Upper lobe of left lung (tissue), 4 donors: ENCODE measurements around the gene RBPJL.

Experiments
- EP300 ChIP-seq, 4 donors: sonication (generic); formaldehyde crosslinking; IDR thresholded peaks; one replicate each; pipeline ENCODE4 v1.5.1; 2017; ENCODE audit warnings: antibody characterized with exemption in 4 of 4, control low read depth in 2 of 4
- POLR2A ChIP-seq, 4 donors: fragments of 450-650 bp; IDR thresholded peaks; one replicate each; pipeline ENCODE4 v1.5.1; 2016 to 2017; ENCODE audit warnings: antibody characterized with exemption in 4 of 4, mild to moderate bottlenecking in 2 of 4
- TF ChIP-seq, protein P1 (sequence below), 6 experiments: fragments of 450-650 bp in 4 of 6; fragments of 200-600 bp in 2 of 6; sonication (generic) in 2 of 6; IDR thresholded peaks; one replicate each; pipeline ENCODE4 v1.5.1; 2016 to 2019; ENCODE audit warnings: antibody characterized with exemption in 6 of 6

DNA sequence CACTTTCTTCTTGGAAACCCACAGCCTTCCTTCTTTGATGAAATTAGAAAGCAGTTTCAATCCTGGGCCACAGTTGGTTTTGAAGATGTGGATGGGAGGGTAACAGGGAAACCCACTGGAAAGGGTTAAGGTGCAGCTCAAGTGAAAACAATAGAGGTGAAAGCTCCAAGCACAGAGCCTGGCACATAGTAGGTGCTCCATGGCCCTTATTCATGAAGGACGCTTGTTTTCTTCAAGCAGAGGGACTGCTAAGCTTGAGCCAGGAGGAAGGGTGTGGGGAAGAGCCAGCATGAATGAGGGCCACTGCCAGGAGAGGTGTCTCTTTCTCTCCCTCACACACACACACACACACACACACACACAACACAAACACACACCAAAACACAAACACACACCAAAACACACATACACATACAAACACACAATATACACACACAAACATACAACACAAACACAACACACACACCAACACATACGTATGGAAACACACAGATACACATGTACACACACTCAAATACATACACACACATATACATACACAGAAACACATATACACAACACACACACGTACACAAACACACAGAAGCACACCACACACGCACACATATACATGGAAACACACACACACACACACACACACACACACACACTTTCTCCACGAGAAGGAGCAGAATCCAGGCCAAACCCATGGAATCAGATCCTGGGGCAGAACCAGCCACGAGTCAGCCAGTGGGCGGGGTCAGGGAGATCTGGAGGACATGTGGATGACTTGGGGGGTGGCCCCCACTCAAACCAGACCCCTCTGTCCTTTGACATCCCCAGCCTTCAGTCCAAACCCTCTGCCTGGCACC, 23.7 kb upstream of the RBPJL start:
- TF ChIP-seq, protein P1, sequence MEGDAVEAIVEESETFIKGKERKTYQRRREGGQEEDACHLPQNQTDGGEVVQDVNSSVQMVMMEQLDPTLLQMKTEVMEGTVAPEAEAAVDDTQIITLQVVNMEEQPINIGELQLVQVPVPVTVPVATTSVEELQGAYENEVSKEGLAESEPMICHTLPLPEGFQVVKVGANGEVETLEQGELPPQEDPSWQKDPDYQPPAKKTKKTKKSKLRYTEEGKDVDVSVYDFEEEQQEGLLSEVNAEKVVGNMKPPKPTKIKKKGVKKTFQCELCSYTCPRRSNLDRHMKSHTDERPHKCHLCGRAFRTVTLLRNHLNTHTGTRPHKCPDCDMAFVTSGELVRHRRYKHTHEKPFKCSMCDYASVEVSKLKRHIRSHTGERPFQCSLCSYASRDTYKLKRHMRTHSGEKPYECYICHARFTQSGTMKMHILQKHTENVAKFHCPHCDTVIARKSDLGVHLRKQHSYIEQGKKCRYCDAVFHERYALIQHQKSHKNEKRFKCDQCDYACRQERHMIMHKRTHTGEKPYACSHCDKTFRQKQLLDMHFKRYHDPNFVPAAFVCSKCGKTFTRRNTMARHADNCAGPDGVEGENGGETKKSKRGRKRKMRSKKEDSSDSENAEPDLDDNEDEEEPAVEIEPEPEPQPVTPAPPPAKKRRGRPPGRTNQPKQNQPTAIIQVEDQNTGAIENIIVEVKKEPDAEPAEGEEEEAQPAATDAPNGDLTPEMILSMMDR (IDR thresholded peaks at IDR 0.05) = no peak
- TF ChIP-seq POLR2A (IDR thresholded peaks at IDR 0.05) (no peak), EP300 (IDR thresholded peaks at IDR 0.05) (no peak)
